ENCODE results near the gene CDC42BPG. TPM values are rescaled to one million over a fixed set of nuclear protein-coding genes. Genes with fewer than 3 reads are reported as not detected.
A peak's percentile ranks its signal among the peaks of the same experiment; 100 is the strongest.

CDC42BPG gene
- total and polyA plus RNA-seq, 2 of the 8 experiments (the other 6 are each of a cell fraction or from before 2014, with no cell fraction given), result 3.7 to 10.6 TPM

GRCh38 chr11:64799623-64800302 lies 44.7 kb downstream of the CDC42BPG start:
- no peak overlapping the region for H3K9ac ChIP-seq (replicated peaks in 1 of 4; ENCODE audit: extremely low read depth in 1 of 4, low read depth in 3 of 4, low read length in 3 of 4)
- H3K4me3 ChIP-seq (ENCODE audit: extremely low read depth in 1 of 4, insufficient read depth in 2 of 4, low read depth in 3 of 4, low read length in 4 of 4), result no peak overlapping the region
- H2AFZ ChIP-seq (ENCODE audit: low read length), result no peak overlapping the region
- no peak for FAIRE-seq
- CTCF ChIA-PET (ENCODE audit: partially characterized antibody), result interaction anchor here (0.6 to 4.4 kb wide), 12 partner anchors 8 to 95 kb away, joined by 3 to 21 read pairs (median 4); no protein-coding TSS in a partner anchor
- H2BK12ac ChIP-seq (ENCODE audit: low read depth, low read length), result no peak overlapping the region
- WGBS, 2 experiments (ENCODE audit: extremely low coverage in 1 of 2, insufficient coverage in 1 of 2, insufficient read length in 1 of 2, insufficient replicate concordance in 2 of 2, low coverage in 1 of 2, low lambda C conversion rate in 2 of 2, missing lambda C conversion rate in 1 of 2), result 91% methylated on average over 14 of the region's 14 CpGs; no CpG with 5 or more reads in 1 of the 2 experiments
- H2BK120ac ChIP-seq (replicated peaks; ENCODE audit: low read depth, low read length), result no peak overlapping the region
- H3K23ac ChIP-seq (ENCODE audit: insufficient read length), result no peak overlapping the region
- no peaks in the 10 kb centered on the region for H3K27me3 ChIP-seq (replicated peaks in 1 of 4; ENCODE audit: control insufficient read depth in 3 of 4, extremely low read depth in 1 of 4, insufficient read depth in 3 of 4, low read length in 3 of 4)
- H2AK5ac ChIP-seq (ENCODE audit: low read depth, low read length), result no peak overlapping the region
- H2BK15ac ChIP-seq (ENCODE audit: low read length), result no peak overlapping the region
- H3K4ac ChIP-seq (replicated peaks; ENCODE audit: insufficient read length, low read depth, low read length), result no peak overlapping the region
- peaks cover 2 to 5% (median 4%) of the 10 kb centered on the region in 4 experiments; a peak in 3 of 8 replicates for H3K36me3 ChIP-seq (ENCODE audit: control insufficient read depth in 2 of 4, insufficient read depth in 4 of 4, low read length in 3 of 4)
- H3K4me1 ChIP-seq (replicated peaks in 1 of 4; ENCODE audit: control insufficient read depth in 3 of 4, insufficient read depth in 4 of 4, low read length in 3 of 4), result peaks cover 0 to 12% (median 5%) of the 10 kb centered on the region in 4 experiments; a peak in 5 of 7 replicates
- no peak overlapping the region for H4K91ac ChIP-seq (replicated peaks; ENCODE audit: insufficient read length, low read length)
- no peak overlapping the region for H3K18ac ChIP-seq (ENCODE audit: extremely low read depth, low read length)
- no peaks in the 10 kb centered on the region for H3K79me2 ChIP-seq (ENCODE audit: control insufficient read depth in 1 of 2, insufficient read depth in 2 of 2, low read length in 2 of 2)
- peak overlapping the region; percentile 20; the same call in 1 of the 2 replicates for H4K8ac ChIP-seq (ENCODE audit: extremely low read depth, insufficient read depth, low read length)
- no peak overlapping the region for H3K14ac ChIP-seq (ENCODE audit: insufficient read length)
- peaks cover 2% of the 10 kb centered on the region in 2 experiments for H4K20me1 ChIP-seq (replicated peaks in 1 of 2; ENCODE audit: control insufficient read depth in 1 of 2, insufficient read depth in 2 of 2, low read length in 2 of 2)
- no peak overlapping the region for H3K27ac ChIP-seq (ENCODE audit: low read depth, low read length)
- peaks cover 8% of the 10 kb centered on the region; the same call in 1 of the 2 replicates for H3K23me2 ChIP-seq (ENCODE audit: low read depth, low read length)
- no peaks in the 10 kb centered on the region; the same call in 1 of the 2 replicates for H3K79me1 ChIP-seq (ENCODE audit: low read depth, low read length)
- H2BK20ac ChIP-seq (ENCODE audit: low read length), result no peak overlapping the region
- POLR2A ChIA-PET (ENCODE audit: partially characterized antibody), result interaction anchor here (0.5 to 2.7 kb wide), 9 partner anchors 12 to 63 kb away, joined by 3 to 7 read pairs (median 3); no protein-coding TSS in a partner anchor
- H3K4me2 ChIP-seq (ENCODE audit: insufficient read depth in 1 of 2, low read depth in 2 of 2, low read length in 2 of 2), result no peak overlapping the region
- H3K56ac ChIP-seq (replicated peaks; ENCODE audit: insufficient read length, low read depth, low read length), result no peak overlapping the region
- H3K9me3 ChIP-seq (ENCODE audit: insufficient read depth in 2 of 2, low read depth in 1 of 2, low read length in 1 of 2), result no peaks in the 10 kb centered on the region
- no peak overlapping the region for H2BK5ac ChIP-seq (ENCODE audit: low read depth, low read length)
- no peak for DNase-seq (ENCODE audit: low read depth in 1 of 2, low spot score in 2 of 2)
- H4K5ac ChIP-seq (ENCODE audit: insufficient read length, low read depth, low read length), result no peak overlapping the region
- TF ChIP-seq SP4 (IDR thresholded peaks at IDR 0.05; ENCODE audit: low read length) (no peak), CTBP2 (IDR thresholded peaks at IDR 0.05; ENCODE audit: borderline replicate concordance, insufficient read depth, insufficient read length, low read length) (no peak), NANOG (IDR thresholded peaks at IDR 0.05; ENCODE audit: insufficient read depth, low read depth, low read length, poor library complexity, severe bottlenecking) (no peak), JUND (IDR thresholded peaks at IDR 0.05; ENCODE audit: low read length) (no peak), SP1 (IDR thresholded peaks at IDR 0.05; ENCODE audit: low read depth, low read length) (no peak), SAP30 (IDR thresholded peaks at IDR 0.05; ENCODE audit: insufficient read depth, insufficient replicate concordance, low read length) (no peak), JUN (IDR thresholded peaks at IDR 0.05; ENCODE audit: low read depth, low read length) (no peak), RFX5 (IDR thresholded peaks at IDR 0.05; ENCODE audit: borderline replicate concordance, low read depth, low read length) (no peak), GTF2F1 (IDR thresholded peaks at IDR 0.05; ENCODE audit: borderline replicate concordance, low read depth, low read length) (no peak), RNF2 (IDR thresholded peaks at IDR 0.05; ENCODE audit: borderline replicate concordance, low read depth, low read length, missing control alignments, poor library complexity, severe bottlenecking) (no peak), CBX8 (IDR thresholded peaks at IDR 0.05; ENCODE audit: borderline replicate concordance, low read depth, low read length) (no peak)
